Esophagus (tissue), 2 donors: ENCODE measurements around the gene GLIS2. TPM values are rescaled to one million over a fixed set of nuclear protein-coding genes. Genes with fewer than 3 reads are reported as not detected.

Source experiments
- H3K27ac ChIP-seq, 2 donors: one replicate each; pipeline ENCODE4 v1.5.1; 2013; ENCODE audit warnings: low read depth in 2 of 2, mild to moderate bottlenecking in 2 of 2, inconsistent platforms in 1 of 2, low read length in 1 of 2, moderate library complexity in 1 of 2
- H3K27me3 ChIP-seq, 2 donors: one replicate each; pipeline ENCODE4 v1.6.1; 2013; ENCODE audit warnings: low read length in 2 of 2, control low read depth in 1 of 2, mild to moderate bottlenecking in 1 of 2; ENCODE audit not compliant: insufficient read depth in 2 of 2, control insufficient read depth in 1 of 2
- H3K36me3 ChIP-seq, 2 donors: one replicate each; pipeline ENCODE4 v1.6.1; 2013; ENCODE audit warnings: low read length in 1 of 2; ENCODE audit not compliant: control insufficient read depth in 2 of 2, insufficient read depth in 2 of 2
- H3K4me1 ChIP-seq, 2 donors: one replicate each; pipeline ENCODE4 v1.6.1; 2013; ENCODE audit warnings: low read length in 1 of 2; ENCODE audit not compliant: control insufficient read depth in 2 of 2, insufficient read depth in 2 of 2
- H3K4me3 ChIP-seq, 2 donors: one replicate each; pipeline ENCODE4 v1.5.1; 2013; ENCODE audit warnings: low read length in 2 of 2, mild to moderate bottlenecking in 2 of 2, low read depth in 1 of 2, moderate library complexity in 1 of 2
- H3K9me3 ChIP-seq, 2 donors: one replicate each; pipeline ENCODE4 v1.6.1; 2013; ENCODE audit warnings: mild to moderate bottlenecking in 2 of 2, low read depth in 1 of 2, low read length in 1 of 2, moderate library complexity in 1 of 2; ENCODE audit not compliant: control insufficient read depth in 2 of 2, insufficient read depth in 1 of 2
- WGBS, 2 donors: extraction: QIAGEN DNeasy Blood & Tissue Kit; methylation state at CpG; one replicate each; pipeline ENCODE4 v1.1.7; 2013; 5-methylcytosine and 5-hydroxymethylcytosine counted together
- polyA plus RNA-seq, 2 donors: library from polyadenylated mRNA; stranded (reverse); fragments of 200-250 nt; gene quantifications; one replicate each; pipeline ENCODE4 v1.2.3, GENCODE V29; 2013
- donor health status: healthy with polysubstance abuse.
- donor health status: Bipolar disorder and iron deficiency.

GLIS2 gene
- polyA plus RNA-seq, 2 donors, result 1.2 to 1.6 TPM

DNA sequence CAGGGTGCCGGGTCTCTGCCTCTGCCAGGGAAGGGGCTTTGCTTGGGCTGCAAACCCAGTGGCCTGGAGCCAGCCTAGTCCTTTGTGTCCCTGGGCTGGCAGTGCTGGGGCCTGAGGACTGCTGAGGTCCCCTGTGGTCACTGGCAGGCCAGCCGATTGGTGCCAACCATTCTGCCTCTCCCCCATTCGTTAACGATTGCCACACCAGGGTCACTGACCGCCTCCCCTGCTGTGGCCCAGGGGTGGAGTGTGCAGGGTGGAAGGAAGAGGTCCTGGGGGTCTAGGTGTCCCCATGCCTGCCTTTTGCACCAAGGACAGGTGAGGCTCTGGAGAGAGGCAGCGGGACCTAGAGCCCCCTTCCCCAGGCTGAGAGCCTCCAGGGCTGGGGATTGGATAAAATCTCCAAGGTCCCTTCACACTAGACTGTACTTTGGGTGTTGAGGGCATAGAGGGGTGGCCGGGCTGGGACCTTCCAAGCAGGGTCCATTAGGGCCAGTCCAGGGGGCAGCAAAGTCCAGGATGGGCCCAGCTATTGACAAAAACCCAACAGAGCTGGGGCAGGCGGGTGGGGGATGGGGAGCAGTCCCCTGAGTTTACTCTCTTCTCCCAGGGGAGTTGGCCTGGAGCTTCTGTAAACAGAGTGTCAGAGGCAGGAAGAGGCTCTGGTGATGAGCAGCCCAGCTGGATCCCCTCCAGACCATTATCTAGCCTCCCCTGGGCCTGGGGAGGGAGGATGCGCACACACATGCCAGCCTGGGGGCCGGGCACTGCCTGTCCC is 56.9 kb downstream of the GLIS2 start:
- Histone ChIP-seq H3K27me3 (no peaks in the 10 kb centered on the region), H3K4me1 (peaks cover 33 to 38% of the 10 kb centered on the region in 2 donors)

DNA sequence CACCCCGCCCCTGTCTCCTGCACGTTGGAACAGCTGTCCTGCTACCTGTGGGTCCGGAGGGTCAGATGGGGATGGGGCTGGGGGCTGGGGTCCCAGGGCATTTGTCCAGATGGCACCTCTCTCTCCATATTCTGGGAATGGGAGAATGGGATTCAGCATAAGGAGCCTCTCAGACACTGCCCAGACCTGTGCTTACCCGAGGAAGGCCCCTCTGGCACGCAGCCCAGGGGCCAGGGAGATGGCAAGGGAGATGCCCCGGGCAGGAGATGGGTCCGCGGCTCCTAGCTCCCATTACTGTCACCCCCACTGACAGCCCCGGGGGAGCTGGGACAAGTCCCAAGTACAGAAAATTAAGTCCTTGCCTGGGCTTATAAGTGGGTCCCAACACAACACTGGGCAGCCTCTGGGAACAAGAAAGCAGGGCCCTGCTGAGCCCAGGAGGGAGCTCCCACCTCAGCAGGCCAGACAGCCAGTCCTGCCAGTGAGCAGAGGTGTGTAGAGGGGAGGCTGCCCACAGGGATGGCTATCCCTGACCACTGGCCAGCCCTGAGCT is 57.6 kb downstream of the GLIS2 start:
- H3K27ac ChIP-seq, result peak overlapping the region; percentile 77 to 93
- 23 to 49% methylated on average over 9 of the region's 9 CpGs for WGBS, 2 donors
- H3K36me3 ChIP-seq, result peaks cover 0 to 5% of the 10 kb centered on the region in 2 donors
- H3K27me3 ChIP-seq, result no peaks in the 10 kb centered on the region
- H3K9me3 ChIP-seq, result no peaks in the 10 kb centered on the region
- peak overlapping the region; percentile 59 to 85 for H3K4me3 ChIP-seq
- peaks cover 33 to 39% of the 10 kb centered on the region in 2 donors for H3K4me1 ChIP-seq

More for the DNA sequence above, 56.9 kb downstream of the GLIS2 start:
- Histone ChIP-seq H3K27ac (peak overlapping the region; percentile 77 to 93), H3K4me3 (peak overlapping the region; percentile 59 to 85), H3K9me3 (no peaks in the 10 kb centered on the region), H3K36me3 (peaks cover 0 to 5% of the 10 kb centered on the region in 2 donors)
- WGBS, 2 donors, result 65 to 67% methylated on average over 10 of the region's 10 CpGs

DNA sequence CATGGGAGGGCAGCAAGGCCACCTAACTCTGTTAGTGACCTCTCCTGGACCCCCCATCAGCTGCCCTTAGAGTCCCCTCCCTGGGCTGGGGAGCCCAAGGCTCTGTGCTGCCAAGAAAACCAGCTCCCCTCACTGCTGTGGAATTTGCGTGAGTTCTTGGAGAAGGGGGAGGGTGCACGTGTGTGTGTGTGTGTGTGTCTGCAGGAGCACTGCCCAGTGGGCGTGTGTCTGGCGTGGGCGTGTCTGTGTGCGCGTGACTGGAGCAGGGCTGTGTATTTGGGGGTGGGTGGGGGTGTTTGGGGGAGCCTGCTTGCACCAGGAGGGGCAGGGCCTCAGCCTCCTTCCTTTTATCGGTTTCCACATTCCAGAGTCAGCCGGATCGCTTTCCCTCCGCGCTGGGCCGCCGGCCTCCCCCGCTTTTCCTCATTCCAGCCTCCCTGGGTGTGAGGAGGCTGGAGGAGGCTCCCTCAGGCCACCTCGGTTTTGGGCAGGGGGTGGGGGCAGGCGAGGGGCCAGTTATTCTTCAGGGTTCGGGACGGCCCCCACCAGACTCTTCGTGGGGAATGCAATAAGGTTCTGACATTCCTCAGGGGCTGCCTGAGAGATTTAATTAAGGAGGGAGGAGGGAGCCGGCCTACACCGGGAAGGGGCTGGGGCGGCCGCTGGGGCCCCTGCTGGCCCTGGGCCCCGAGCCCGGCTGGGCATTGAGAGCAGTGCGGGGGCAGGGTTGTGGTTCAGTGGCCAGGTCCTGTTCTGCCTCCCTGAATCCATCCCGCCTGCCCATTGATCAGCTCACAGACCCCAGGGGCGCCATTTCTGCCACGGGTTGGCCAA is 58.3 kb downstream of the GLIS2 start:
- no peaks in the 10 kb centered on the region for H3K27me3 ChIP-seq
- peak overlapping the region; percentile 59 to 85 for H3K4me3 ChIP-seq
- WGBS, 2 donors, result 36 to 48% methylated on average over 28 to 30 of the region's 30 CpGs
- H3K27ac ChIP-seq, result peak overlapping the region; percentile 84 to 93
- H3K36me3 ChIP-seq, result peaks cover 0 to 9% of the 10 kb centered on the region in 2 donors
- H3K4me1 ChIP-seq, result peaks cover 30 to 37% of the 10 kb centered on the region in 2 donors
- no peaks in the 10 kb centered on the region for H3K9me3 ChIP-seq

DNA sequence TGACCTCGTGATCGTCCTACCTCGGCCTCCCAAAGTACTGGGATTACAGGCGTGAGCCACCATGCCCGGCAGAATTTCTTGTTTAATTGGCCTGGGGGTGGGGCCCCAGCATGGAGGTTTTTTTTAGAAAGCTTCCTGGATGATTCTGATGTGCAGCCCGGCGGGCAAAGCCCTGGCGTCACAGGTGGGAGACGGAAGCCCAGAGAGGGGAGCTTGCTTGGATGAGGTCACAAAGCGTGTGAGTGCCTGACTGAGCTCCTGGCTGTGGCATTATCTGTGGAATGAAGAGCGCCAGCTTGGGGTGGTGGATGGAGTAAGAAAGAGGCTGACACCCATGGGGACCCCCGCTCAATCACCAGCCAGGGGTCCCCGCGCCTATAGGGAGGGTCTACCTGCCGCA is 59.9 kb downstream of the GLIS2 start:
- WGBS, 2 donors, result 77% methylated on average over 15 of the region's 15 CpGs
- Histone ChIP-seq H3K27me3 (no peaks in the 10 kb centered on the region), H3K9me3 (no peaks in the 10 kb centered on the region), H3K27ac (peak overlapping the region; percentile 57 to 86), H3K4me3 (peak overlapping the region; percentile 2 to 28), H3K36me3 (peaks cover 0 to 16% of the 10 kb centered on the region in 2 donors), H3K4me1 (peaks cover 26 to 38% of the 10 kb centered on the region in 2 donors)

DNA sequence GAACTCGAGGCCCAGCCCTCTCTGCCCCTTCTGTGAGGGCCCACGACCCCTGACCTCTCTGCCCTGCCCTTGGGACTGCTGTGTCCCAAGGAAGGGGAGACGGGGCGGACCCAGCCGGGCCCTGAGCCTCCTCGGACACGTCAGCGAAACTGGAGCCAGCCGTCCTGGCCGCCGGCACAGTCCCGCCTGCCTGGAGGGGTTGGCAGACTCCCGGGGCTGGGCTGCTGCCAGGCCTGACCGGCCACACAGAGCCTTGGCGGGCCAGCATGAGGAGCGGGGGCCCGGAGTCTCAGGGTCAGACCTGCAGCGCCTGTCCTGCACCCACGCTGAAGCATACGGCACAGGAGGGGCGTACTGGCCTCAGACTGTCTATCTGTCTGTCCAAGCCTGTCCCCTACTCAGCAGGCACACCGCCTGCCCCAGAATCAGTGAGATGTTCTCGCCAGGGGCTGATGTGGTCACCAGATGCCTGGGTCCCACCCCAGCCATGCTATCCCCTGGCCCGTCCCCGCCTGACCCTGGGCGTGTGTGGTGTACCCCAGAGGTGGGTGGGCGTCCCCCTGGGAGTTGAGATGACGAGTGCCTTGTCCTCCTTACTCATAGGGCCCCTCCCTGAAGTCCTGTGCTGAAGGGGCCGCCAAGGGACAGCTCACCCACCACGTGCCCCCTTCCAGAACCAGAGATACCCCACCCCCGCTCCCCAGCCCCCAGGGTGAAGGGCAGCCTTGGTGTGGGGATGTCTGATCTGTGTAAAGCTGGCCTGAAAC is 60.4 kb downstream of the GLIS2 start:
- H3K4me1 ChIP-seq, result peaks cover 26 to 38% of the 10 kb centered on the region in 2 donors
- H3K9me3 ChIP-seq, result no peaks in the 10 kb centered on the region
- peak overlapping the region; percentile 57 to 86 for H3K27ac ChIP-seq
- peaks cover 0 to 22% of the 10 kb centered on the region in 2 donors for H3K36me3 ChIP-seq
- WGBS, 2 donors, result 56 to 60% methylated on average over 29 to 31 of the region's 31 CpGs
- H3K27me3 ChIP-seq, result no peaks in the 10 kb centered on the region
- H3K4me3 ChIP-seq, result peak overlapping the region; percentile 3 to 28

DNA sequence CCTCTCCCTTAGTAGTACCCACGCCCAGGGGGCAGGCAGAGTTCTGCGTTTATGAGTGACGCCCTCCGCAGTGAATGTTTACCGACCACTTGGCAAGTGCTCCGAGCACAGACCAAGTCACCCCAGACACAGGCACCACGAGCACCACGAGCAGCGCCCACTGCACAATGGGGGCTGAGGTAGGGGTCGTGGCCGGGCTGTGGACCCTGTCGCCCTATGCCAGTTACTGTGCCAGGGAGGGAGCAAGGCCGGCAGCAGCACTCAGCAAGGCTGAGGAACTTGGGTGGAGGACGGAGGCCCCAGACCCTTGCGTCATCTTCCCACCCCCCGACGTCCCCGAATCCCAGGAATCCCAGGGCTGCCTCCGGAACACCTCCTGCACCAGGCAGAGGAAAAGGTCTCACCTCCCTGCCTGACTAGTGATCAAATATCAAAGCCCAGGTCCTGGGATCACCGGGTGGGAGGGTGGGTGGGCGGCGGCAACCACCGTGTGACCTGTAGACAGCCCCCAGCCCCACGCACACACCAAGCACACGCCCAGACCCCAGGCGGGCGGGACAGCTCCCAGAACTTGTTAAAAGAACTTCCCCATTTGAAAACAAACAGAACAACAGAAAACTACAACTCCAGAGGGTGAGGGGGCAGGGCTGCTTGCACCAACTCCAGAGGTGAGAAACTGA is 61.2 kb downstream of the GLIS2 start:
- H3K27ac ChIP-seq, result peak overlapping the region; percentile 34 to 57
- H3K27me3 ChIP-seq, result no peaks in the 10 kb centered on the region
- peaks cover 26 to 38% of the 10 kb centered on the region in 2 donors for H3K4me1 ChIP-seq
- peaks cover 0 to 28% of the 10 kb centered on the region in 2 donors for H3K36me3 ChIP-seq
- peak overlapping the region; percentile 5 to 28 for H3K4me3 ChIP-seq
- no peaks in the 10 kb centered on the region for H3K9me3 ChIP-seq
- WGBS, 2 donors, result 59% methylated on average over 25 to 27 of the region's 27 CpGs

DNA sequence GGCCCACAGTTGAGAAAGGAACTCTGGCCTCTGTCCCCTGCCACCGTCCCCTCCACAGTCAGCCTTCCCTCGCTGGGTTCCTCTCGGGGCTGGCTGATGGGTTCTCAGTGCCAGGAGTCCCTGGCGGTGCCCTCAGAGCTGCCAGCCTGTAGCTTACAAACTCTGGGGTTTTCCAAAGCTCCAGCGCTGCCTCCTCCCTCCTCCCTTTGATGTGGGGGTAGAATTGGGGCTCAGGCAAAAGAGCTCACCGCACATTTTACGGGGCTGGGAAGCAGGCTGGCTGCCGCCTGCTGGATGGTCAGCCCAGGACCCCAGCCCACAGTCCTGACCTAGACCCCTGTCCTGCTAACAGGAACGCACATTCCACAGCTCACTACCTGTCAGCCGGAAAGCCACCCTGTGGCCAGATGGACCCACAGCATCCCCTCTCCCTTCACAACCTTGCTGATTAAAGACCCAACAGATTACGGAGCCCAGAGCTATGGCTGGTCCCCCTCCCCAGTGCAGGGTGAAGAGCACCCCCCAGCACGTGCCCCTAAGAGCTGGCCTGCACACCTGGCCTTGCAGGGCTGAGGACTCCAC is 61.8 kb downstream of the GLIS2 start:
- Histone ChIP-seq H3K27ac (peak overlapping the region; percentile 34 to 56), H3K9me3 (no peaks in the 10 kb centered on the region), H3K27me3 (no peaks in the 10 kb centered on the region), H3K36me3 (peaks cover 3 to 34% of the 10 kb centered on the region in 2 donors), H3K4me3 (peak overlapping the region in 1 of 2 donors; percentile 5), H3K4me1 (peaks cover 21 to 32% of the 10 kb centered on the region in 2 donors)
- 49 to 67% methylated on average over 12 of the region's 12 CpGs for WGBS, 2 donors

DNA sequence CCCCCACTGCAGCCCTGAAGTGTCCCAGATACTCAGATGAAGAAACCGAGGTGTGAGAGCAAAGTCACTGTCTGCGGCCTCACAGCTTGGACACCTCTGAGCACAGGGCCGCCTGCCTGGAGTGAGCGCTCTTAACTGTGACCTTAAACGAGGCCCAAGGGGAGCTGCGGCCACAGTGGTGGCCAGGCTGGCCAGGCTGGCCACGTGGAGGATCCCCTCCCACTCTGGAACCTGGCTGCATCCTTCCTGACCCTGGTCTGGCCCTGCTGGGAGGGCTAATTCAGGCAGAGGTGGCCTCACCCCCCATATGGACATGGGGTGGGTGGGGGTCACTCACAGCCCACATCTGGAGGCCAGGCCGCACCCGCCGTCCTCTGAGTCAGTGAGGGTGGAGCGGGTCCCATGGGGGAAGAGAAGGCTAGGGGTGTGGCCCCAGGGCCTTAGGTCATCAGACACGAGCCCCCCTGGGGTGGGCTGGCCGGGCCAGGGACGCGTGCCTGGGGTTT is 62.3 kb downstream of the GLIS2 start:
- H3K4me1 ChIP-seq, result peaks cover 15 to 32% of the 10 kb centered on the region in 2 donors
- peak overlapping the region in 1 of 2 donors; percentile 29 for H3K27ac ChIP-seq
- no peak overlapping the region for H3K4me3 ChIP-seq
- H3K27me3 ChIP-seq, result no peaks in the 10 kb centered on the region
- peaks cover 7 to 39% of the 10 kb centered on the region in 2 donors for H3K36me3 ChIP-seq
- H3K9me3 ChIP-seq, result no peaks in the 10 kb centered on the region
- 78 to 80% methylated on average over 15 of the region's 15 CpGs for WGBS, 2 donors
